Stimulated activated CD8-positive, alpha-beta memory T cell treated with anti-CD3 and anti-CD28 coated beads, Interleukin-12 subunit alpha, Interleukin-12 subunit beta, amount 100 ng/mL, for 24 hours (primary cell): Measurements from ENCODE around the gene NPFFR1.

Experiments used
- DNase-seq: peaks from one replicate; pipeline ENCODE4 v3.0.0-alpha.2; 2020; ENCODE audit errors: extremely low read depth

NPFFR1 gene

DNA sequence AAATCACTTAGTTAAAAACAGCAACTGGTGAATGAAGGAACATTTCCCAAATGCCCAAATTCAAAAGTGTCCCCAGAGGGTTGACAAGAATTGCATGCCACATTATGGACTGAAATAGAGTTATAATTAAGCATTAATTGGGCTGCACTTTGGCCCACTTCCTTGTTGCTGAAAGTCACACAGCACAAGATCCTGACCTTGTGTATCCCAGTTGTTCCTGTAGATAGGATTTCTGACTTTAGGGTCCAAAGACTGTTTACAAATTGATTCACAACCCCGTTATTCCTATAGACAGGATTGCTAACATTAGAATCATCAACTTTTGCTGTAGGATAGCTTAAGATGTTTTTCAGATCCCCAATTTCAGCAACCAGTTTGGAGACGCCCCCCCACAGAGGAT, 31.5 kb upstream of the NPFFR1 start:
- no peak for DNase-seq

DNA sequence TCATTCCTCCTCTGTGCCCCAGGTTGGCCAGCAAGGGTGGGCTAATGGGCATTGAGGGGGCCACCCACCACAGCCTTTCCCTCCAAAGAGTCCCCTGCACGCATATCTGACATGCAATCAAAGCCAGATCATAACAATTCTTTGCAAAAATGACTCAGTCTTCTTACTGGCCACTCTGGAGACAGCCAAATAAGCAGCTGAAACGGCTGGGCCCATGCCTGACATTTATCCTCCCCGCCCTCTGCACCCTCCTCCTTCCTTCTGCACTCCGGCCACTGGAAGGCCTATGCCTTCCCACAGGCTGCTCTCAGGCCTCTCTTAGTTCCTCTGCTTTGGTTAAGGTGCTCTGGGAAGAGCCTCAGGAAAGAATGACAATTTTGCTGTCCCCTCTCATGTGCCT, 29.2 kb upstream of the NPFFR1 start:
- no peak for DNase-seq

DNA sequence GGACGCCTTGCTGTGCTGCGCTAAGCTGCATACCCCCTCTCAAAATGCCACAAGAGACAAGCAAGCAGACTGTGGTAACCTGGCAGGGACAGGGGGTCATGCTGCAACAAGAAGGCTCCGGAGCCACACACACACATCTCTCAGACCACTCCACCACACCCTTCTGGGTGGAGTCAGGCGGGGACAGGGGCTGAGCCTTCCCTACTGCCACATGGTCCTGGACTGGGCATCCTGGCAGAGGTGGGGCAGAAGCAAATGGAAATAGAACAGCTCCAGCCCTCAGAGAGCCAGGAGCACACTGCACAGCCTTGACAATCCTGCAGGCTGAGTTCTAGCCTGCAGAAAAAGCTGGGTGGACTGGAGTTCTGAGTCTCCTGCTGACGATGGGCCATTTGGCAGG, 28.4 kb upstream of the NPFFR1 start:
- DNase-seq, result no peak

DNA sequence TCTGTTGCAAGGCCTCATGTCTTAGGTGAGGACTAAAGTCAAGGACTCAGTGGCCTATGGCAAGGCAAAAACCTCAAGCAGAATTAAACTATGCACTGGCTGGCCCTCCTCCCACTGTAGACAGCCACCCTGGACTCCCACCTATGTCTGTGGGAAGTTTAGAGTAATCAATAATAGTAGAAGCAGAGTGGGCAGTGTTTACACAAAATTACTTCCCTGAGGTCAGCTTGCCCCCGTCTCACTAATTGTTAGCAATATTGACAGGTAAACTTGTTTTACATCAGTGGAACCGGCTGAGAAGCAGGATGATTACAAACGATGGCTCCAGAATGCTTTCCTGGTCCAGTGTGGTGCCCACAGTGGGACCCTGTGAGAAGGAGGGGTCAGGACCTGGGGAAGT, 27.9 kb upstream of the NPFFR1 start:
- no peak for DNase-seq

DNA sequence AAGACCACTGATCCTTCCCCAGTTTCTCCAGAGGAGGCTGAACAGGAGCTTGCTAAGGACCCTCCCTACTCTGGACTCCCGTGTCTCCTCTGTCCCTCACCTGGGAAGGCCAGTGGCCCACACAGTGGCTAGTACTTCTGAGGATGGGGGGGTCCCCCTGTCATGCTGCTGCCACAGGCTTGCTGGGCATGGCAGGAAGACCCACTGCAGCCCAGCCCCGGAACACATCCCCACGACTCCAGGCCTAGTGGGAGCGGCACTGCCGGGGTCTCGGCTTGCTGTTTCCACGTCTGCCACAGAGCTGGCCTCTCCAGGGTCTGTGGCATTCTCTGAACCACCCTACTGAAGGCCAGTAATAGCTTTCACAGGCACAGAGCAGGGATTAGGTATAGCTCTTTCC, 25.9 kb upstream of the NPFFR1 start:
- DNase-seq, result no peak

DNA sequence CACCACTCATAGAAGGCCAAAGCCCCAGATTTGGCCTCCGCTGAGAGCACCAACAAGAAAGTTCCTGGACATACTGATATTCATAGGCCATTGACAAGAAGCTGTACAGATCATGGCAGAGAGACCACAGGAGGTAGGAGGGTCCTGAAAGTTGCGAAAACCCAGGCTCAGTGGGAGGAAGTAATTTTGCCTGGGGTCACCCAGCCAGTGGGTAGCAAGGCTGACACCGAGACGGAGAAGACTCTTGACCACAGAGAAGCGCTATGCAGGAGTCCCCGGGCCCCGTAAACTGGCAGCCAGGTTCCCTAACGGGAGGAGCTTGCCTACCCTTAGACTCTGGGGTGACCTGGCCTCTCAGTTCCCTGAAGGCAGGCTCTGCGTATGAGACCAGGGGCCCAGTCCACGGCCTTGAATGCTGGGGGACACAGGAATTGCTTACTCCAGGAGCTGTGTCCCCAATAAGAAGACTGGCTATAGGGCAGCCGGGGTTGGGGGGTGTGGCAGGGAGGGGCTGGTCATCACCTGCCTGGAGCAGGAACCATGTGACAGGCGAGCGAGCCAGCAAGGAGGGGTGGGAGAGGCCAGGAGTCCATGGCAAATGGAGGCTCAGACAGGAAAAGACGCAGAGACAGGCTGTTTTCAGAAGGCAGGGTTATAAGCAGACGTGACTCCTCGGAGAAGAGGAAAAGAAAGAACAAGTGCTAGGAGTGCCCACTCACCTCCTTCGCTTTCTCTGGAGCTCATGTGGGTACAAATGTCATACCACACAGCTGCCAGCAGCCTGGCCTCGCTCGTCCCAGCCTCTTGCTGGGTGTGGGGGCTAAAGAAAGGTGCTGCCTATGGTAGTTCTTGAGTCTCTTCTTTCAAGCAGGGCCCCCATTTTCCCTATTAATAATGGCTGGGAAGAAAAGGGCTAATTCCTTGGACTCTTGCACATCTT, 24.6 kb upstream of the NPFFR1 start:
- DNase-seq, result no peak

DNA sequence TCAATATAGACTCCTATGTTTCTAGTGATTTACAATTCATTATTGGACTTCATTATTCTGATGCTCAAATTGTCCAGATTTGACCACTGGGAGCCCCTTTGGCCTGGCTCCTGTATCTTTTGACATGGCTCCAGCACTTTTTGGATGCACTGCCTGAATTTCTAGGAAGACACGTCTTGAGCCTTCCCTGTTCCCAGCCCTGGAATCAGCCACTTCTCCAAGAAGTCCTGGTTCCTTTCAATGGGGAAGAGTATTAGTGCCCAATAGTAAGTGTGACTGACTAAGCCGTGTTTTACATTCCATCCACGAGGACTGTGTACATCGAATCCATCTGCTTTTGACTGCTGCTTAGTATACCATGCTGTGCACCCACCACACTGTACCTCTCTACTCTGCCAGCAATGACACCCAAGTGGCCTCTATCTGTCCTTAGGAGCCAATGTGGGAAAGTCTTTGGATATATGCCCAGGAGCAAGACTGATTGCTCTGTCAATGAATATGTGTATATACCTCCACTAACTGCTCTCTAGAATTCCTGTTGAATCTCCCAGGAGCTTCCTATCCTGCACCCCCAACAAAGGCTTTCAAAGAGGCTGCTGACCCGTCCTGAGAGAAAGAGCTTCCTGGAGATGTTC, 23.2 kb upstream of the NPFFR1 start:
- no peak for DNase-seq

DNA sequence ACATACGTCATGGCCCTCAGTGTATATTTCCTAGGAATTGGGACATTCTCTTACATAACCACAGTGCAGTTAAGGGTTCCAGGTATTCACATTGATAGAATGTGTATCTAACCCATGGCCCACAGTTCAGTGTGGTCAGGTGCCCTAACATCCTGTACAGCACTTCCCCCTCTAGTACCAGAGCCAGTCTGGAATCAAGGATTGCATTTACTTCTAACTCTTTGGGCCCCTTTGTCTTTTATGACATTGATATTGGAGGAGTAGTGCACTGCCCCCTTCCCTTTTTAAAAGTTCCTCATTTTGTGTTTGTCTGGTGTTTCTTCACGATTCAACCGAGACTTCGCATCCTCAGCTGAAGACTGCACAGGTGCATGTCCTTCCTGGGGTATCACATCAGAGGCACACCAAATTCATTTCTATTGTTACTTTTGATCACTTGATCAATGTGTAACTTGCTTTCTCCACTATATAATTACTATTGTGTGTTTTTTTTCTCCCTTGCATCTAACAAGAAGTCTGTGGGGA, 22.4 kb upstream of the NPFFR1 start:
- DNase-seq, result no peak

DNA sequence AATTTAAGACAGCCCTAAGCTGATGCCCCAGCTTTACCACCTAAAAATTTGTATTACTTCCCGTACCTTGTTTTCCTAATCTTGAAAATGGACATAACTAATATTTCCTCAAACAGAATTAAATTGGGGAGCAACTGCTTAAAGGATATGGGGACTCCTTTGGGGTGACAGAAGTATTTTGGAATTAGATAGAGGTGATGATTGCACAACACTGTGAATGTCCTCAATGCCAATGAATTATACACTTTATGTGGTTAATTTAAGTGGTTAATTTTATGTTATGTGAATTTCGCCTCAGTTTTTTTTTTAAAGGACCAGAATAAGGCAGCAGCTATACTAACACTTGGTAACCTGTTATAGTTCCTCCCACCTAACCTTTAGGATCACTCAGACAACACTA, 19.9 kb upstream of the NPFFR1 start:
- DNase-seq, result no peak

DNA sequence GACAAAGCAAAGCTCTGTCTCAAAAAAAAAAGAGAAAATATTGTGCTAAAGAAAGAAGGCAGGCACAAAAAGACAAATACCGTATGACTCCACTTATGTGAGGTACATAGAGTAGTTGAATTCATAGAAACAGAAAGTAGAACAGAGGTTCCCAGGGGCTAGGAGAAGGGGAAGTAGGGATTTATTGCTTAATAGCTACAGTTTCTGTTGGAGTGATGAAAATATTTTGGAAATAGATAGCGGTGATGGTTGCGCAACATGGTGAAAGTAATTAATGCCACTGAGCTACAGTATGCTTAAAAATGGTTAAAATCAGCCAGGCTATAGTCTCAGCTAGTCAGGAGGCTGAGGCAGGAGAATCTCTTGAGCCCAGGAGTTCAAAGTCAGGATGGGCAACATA, 18.5 kb upstream of the NPFFR1 start:
- DNase-seq, result no peak

DNA sequence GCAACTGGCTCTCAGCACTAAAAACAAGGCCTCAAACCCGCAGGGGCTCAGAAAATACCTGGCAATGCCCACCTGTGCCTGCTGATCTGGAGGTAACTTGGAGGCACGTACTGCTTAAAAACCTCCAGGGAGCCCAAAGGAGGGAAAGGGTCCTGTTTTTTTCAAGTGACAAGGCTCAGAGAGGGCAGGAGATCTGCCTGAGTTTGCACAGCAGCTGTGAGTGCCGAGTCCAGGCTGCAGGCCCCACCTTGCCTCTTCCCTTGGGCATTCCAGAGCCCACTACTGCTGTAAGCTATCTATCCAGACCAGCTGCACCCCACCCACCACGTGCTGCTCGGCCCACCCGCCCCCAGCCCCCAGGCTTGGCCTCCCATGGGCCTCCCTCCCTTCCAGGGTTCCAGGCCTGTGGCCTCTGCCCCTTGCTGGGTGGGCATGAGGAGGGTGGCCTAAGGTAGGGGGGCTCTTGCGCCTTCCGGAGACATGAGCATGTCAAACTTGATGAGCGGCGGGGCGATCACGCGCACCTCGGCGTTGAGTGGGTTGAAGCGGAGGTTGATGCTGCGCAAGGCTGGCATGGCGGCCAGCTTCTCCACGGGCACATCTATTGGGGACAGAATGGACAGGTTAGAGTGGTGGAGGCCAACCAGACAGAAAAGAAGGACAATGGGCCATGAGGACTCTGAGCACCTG, 17.2 kb upstream of the NPFFR1 start:
- DNase-seq, result no peak

DNA sequence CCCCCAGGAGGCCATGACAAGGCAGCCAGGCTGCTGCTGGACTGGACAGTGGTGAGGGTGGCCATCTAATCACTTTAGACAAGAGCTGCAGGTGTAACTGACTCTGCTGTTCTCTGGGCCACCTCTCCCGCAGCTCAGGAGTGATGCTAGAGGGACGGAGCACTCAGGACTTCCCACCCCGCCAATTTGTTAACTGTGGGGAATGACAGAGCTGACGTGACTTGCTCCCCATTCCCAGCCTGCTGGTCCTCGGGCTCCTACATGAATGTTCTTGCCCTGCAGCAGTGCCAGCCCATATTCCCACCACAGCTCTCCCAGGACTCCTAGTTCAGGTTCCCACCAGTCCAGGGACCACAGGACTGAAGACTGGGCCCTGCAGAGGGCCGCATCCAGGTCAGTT, 16.7 kb upstream of the NPFFR1 start:
- DNase-seq, result no peak

DNA sequence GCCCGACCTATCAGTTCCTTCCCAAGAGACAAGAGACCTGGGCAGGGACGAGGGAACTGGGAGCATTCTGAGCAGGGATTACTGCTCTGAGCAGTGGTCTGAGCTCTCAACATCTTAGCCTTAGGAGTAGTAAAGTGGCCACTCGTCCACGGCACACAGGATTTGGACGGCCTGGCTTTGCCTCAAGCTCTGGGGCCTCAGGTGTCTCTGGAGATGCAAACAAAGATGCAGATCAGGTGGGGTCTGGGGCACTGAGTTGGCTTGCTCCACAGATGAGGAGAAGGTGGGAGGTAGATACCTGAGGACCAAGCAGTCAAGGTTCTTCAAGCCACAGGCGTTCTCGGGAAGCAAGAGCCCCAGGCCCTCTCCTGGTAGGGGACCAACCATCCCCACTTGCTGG, 16.1 kb upstream of the NPFFR1 start:
- no peak for DNase-seq

DNA sequence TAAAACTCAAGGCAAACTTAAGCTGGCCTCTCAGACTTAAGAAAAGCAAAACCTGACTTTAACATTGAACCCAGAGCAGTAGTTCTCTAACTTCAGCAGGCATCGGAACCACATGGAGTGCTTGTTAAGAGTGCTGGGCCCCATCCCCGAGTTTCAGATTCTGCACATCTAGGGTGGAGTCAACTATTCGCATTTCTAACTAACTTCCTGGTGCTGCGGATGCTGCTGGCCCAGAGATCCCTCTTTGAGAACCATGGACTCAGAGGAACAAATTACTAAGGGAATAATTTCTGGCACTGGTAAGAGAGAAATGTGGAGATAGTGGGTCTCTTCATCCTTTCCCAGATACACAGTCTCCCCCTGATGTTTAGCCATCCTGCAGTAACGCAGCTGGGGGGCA, 14.6 kb upstream of the NPFFR1 start:
- DNase-seq, result no peak

DNA sequence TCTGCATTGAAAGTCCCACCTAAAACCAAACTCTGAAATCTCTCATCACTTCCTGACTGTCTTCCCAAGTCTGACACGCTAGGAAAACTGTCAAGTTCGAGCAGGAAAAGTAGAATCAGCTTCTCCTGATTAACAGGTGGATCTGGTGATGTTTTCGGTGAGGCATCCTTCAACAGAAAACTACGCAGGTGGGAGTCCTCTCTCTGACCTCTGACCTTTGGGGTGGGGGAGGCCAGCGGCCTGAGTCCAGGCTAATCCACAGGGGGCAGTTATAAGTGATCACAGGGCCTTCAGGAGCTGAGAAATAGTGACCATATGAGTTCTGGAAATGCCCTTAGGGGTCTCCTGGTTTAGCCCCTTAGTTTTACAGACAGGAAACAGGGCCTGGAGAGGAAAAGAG, 13.4 kb upstream of the NPFFR1 start:
- no peak for DNase-seq

DNA sequence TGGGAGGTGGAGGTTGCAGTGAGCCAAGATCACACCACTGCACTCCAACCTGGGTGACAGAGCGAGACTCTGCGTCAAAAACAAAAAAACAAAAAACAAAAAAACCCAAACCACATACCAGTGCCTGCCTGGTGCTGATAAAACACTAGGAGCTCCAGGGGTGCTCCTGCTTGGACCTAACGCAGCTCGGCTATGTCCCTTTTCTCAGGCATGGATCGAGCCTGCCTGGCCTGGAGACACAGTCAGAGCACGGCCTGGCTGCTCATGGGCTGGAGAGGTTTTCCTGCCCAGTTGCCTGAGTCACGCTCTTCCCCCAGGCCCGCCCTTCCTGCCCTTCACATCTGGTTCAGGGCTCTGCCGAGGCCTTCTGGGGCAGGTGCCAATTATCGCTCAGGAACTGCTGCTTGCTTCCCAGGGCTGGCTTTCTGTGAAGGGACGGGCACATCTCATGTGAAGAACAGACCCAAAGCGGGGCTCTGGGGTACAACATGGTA, 12.6 kb upstream of the NPFFR1 start:
- DNase-seq, result no peak

DNA sequence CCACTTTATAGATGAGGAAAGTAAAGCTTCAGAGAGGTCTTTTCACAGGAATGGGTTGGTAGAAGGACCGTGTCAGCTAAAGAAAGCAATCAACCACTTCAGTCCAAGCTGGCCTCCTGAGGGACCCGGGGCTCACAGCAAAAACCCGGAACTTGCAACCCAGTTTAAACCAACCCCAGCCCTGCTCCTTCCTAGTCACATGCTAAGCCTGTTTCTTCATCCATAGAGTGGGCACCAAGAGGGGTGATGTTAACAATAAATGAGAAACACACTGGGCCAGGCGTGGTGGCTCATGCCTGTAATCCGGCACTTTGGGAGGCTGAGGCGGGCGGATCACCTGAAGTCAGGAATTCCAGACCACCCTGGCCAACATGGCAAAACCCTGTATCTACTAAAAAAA, 12.1 kb upstream of the NPFFR1 start:
- DNase-seq, result no peak

DNA sequence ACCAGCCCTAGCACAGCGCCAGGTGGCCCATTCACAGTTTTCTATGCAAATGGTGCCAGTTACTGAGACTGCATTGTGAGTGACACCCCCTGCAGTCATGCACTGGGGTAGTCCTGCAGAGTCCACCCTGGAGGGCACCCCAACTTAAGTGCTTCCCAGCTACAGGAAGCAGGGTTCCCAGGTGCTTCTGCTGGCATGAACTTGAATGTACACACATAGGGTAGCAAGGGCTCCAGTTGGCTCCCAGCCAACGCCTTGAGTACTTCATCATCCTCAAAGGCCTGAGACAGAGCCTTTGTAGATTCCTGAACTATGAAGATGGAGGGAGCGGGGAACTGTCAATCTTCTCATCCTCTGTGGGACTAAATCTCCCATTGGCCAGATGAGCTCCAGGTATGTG, 11.5 kb upstream of the NPFFR1 start:
- no peak for DNase-seq

DNA sequence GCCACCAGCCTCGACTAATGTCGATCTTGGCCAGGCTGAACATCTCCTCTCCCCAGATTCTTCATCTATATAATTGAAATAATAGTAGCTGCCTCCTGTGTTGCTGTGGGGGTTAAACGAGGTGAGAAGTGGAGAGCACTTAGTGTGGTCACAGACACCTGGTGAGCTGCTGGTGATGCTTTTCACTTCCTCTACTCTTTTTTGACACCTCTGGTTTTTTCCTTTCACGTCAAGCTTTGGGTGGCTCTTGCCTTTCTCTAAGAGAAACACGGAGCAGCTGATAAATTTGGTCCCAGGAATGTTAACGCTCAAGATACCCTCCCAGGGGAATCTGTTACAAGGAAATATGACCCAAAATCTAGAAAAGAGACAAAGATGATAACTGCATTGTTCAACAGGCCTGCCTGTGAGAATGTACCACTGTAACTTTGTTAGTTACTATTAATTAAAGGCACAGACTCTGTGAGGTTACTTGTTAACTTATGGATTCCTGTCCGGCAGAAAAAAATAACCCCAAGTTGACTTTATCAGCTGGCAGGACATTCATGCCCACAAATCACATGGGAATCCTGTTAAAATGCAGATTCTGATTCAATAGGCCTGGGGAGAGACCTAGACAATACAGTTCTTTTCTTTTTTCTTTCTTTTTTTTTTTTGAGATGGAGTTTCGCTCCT, 9.5 kb upstream of the NPFFR1 start:
- DNase-seq, result no peak

DNA sequence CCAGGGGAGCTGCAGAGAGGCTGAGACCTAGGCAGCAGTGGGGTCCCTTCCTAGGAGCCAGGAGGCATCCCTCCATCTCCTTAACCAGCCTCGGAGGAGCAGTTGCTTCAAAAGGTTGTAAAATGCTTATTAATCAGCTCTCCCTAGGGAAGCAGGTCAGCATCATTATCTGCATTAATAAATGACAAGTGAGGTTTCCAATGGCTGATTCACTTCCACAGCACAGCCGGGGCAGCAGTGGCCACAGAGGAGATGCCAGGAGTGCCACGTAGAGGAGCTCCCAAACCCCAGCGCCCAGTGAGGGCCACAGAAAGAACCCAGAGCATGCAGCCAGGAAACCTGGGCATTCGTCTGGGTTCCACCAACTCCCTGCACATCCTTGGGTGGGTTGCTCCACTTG, 8.2 kb upstream of the NPFFR1 start:
- no peak for DNase-seq

DNA sequence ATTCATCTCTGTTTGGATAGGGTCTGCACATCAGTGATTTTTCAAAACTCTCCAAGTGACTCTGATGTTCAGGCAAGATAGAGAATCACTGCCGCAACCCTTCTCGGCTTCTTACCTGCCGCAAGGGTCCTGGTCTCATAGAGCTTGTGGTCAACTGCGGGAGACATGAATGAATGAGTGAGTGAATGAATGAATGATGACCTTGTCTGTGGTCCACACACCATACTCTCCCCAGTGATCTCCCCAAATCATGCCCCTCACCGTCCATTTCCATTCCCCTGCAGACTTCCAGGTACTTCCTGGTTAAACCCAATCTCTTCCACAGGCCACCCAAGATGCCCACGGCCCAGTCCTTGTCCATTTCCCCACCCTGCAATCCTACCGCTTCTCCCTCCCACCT, 5.9 kb upstream of the NPFFR1 start:
- DNase-seq, result no peak

DNA sequence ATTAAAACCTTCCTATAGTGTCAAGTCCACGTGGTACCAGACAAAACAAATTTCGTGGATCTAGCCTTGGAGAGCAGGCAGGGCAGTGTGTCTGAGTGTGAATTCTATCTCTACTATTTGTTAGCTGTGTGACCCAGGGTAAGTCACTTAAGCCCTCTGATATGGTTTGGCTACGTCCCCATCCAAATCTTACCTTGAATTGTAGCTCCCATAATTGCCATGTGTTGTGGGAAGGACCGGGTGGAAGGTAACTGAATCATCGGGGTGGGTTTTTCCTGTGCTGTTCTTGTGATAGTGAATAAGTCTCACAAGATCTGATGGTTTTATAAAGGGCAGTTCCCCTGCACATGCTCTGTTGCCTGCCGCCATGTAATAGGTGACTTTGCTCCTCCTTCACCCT, 2.8 kb upstream of the NPFFR1 start:
- DNase-seq, result no peak
